Measurements from ENCODE around the gene PLEKHM1. TPM values are rescaled to one million over a fixed set of nuclear protein-coding genes. Genes with fewer than 3 reads are reported as not detected.

Gene PLEKHM1
- total RNA-seq, 2 experiments from 2014 or later, result 108 to 118 TPM

- no peak for ATAC-seq (ENCODE audit: poor library complexity)
- H3K9me3 ChIP-seq (ENCODE audit: control insufficient read depth in 1 of 2, insufficient read depth in 1 of 2, low read length in 2 of 2), result no peaks in the 10 kb centered on the region
- DNase-seq, result peak in 1 of 14 experiments; percentile 39
- Mint-ChIP-seq H3K36me3 (ENCODE audit: low read depth) (no peaks in the 10 kb centered on the region), H3K27me3 (no peaks in the 10 kb centered on the region), H3K9me3 (no peaks in the 10 kb centered on the region), H3K4me1 (ENCODE audit: low read depth) (peaks cover 19% of the 10 kb centered on the region), H3K27ac (no peak overlapping the region), H3K4me3 (peak overlapping the region; percentile 86)
- H3K27me3 ChIP-seq (ENCODE audit: control insufficient read depth in 1 of 2, insufficient read depth in 2 of 2, low read length in 2 of 2), result no peaks in the 10 kb centered on the region
- H3K36me3 ChIP-seq (ENCODE audit: insufficient read depth, low read length), result no peaks in the 10 kb centered on the region
- no peak overlapping the region for H3K27ac ChIP-seq (ENCODE audit: low read depth in 1 of 2, low read length in 2 of 2)
- H3K4me3 ChIP-seq (ENCODE audit: low read length), result peak overlapping the region; percentile 62
- ChIA-PET POLR2A (interaction anchor here (1.2 kb wide), 1 partner anchor 20 kb away, joined by 3 read pairs; no protein-coding TSS in a partner anchor), CTCF (no interaction called here)
- H3K4me1 ChIP-seq (ENCODE audit: insufficient read depth, low read length), result peaks cover 46% of the 10 kb centered on the region
- intact Hi-C loops (cut with DNase I, micrococcal nuclease), result no loop called here
- no peak for TF ChIP-seq CTCF (IDR thresholded peaks at IDR 0.05)
Observed at GRCh38 chr17:45430006-45430737, 60.3 kb downstream of the PLEKHM1 start.

GRCh38 chr17:45429339-45430005 lies 61.0 kb downstream of the PLEKHM1 start:
- CTCF ChIA-PET, result no interaction called here
- Histone ChIP-seq H3K36me3 (ENCODE audit: insufficient read depth, low read length) (no peaks in the 10 kb centered on the region), H3K4me1 (ENCODE audit: insufficient read depth, low read length) (peaks cover 46% of the 10 kb centered on the region), H3K27ac (ENCODE audit: low read depth in 1 of 2, low read length in 2 of 2) (no peak overlapping the region), H3K9me3 (ENCODE audit: control insufficient read depth in 1 of 2, insufficient read depth in 1 of 2, low read length in 2 of 2) (no peaks in the 10 kb centered on the region), H3K4me3 (ENCODE audit: low read length) (no peak overlapping the region), H3K27me3 (ENCODE audit: control insufficient read depth in 1 of 2, insufficient read depth in 2 of 2, low read length in 2 of 2) (no peaks in the 10 kb centered on the region)
- peak in 1 of 14 experiments; percentile 40 for DNase-seq
- H3K4me1 Mint-ChIP-seq (ENCODE audit: low read depth), result peaks cover 19% of the 10 kb centered on the region
- H3K4me3 Mint-ChIP-seq, result peak overlapping the region; percentile 82
- no peaks in the 10 kb centered on the region for H3K9me3 Mint-ChIP-seq
- H3K36me3 Mint-ChIP-seq (ENCODE audit: low read depth), result no peaks in the 10 kb centered on the region
- no peak for ATAC-seq (ENCODE audit: poor library complexity)
- no peak for TF ChIP-seq CTCF (IDR thresholded peaks at IDR 0.05)
- H3K27ac Mint-ChIP-seq, result no peak overlapping the region
- POLR2A ChIA-PET, result no interaction called here
- intact Hi-C loops (cut with DNase I, micrococcal nuclease), result loop anchor here in 1 of 2 experiments (5.0 kb wide), 1 partner anchor 163 kb away; no protein-coding TSS in a partner anchor
- H3K27me3 Mint-ChIP-seq, result no peaks in the 10 kb centered on the region

GRCh38 chr17:45428931-45429338 lies 61.6 kb downstream of the PLEKHM1 start:
- H3K36me3 Mint-ChIP-seq (ENCODE audit: low read depth), result no peaks in the 10 kb centered on the region
- H3K27me3 Mint-ChIP-seq, result no peaks in the 10 kb centered on the region
- no peak overlapping the region for H3K27ac ChIP-seq (ENCODE audit: low read depth in 1 of 2, low read length in 2 of 2)
- H3K4me3 ChIP-seq (ENCODE audit: low read length), result no peak overlapping the region
- POLR2A ChIA-PET, result no interaction called here
- TF ChIP-seq CTCF (IDR thresholded peaks at IDR 0.05), result no peak
- intact Hi-C loops (cut with DNase I, micrococcal nuclease), result loop anchor here in 1 of 2 experiments (5.0 kb wide), 1 partner anchor 163 kb away; no protein-coding TSS in a partner anchor
- H3K27me3 ChIP-seq (ENCODE audit: control insufficient read depth in 1 of 2, insufficient read depth in 2 of 2, low read length in 2 of 2), result no peaks in the 10 kb centered on the region
- CTCF ChIA-PET, result interaction anchor here (0.9 to 1.1 kb wide), 4 partner anchors 15 to 152 kb away, joined by 3 to 6 read pairs (median 4); partner anchors contain the start of gene MAP3K14
- no peaks in the 10 kb centered on the region for H3K9me3 ChIP-seq (ENCODE audit: control insufficient read depth in 1 of 2, insufficient read depth in 1 of 2, low read length in 2 of 2)
- no peaks in the 10 kb centered on the region for H3K36me3 ChIP-seq (ENCODE audit: insufficient read depth, low read length)
- H3K4me1 ChIP-seq (ENCODE audit: insufficient read depth, low read length), result peaks cover 46% of the 10 kb centered on the region
- H3K4me1 Mint-ChIP-seq (ENCODE audit: low read depth), result peaks cover 19% of the 10 kb centered on the region
- H3K27ac Mint-ChIP-seq, result no peak overlapping the region
- peak in 3 of 14 experiments; percentile 33 to 46 (median 45) for DNase-seq
- no peak for ATAC-seq (ENCODE audit: poor library complexity)
- no peaks in the 10 kb centered on the region for H3K9me3 Mint-ChIP-seq
- peak overlapping the region; percentile 82 for H3K4me3 Mint-ChIP-seq
